SIG-M5 (cell line): ENCODE data around the gene GTF2F2.
A peak's percentile ranks its signal among the peaks of the same experiment; 100 is the strongest.
"Not testable (repeated sequence)": the region's sequence is repeated elsewhere in the genome, so short reads cannot be mapped to it uniquely, and the experiment has no call there.

Experiments used
- DNase-seq: peaks from one replicate; lab custom pipeline; 2025; lab: John Stamatoyannopoulos, UW

The GTF2F2 gene

GRCh38 chr13:45178349-45179162, 58.2 kb downstream of the GTF2F2 start:
- no peak for DNase-seq

GRCh38 chr13:45179428-45179827, 59.1 kb downstream of the GTF2F2 start:
- DNase-seq: no peak

GRCh38 chr13:45180303-45180702, 60.0 kb downstream of the GTF2F2 start:
- no peak for DNase-seq

GRCh38 chr13:45180713-45181601, 60.6 kb downstream of the GTF2F2 start:
- no peak for DNase-seq

GRCh38 chr13:45184693-45185092, 64.4 kb downstream of the GTF2F2 start:
- DNase-seq: no peak

- no peak for DNase-seq
Observed at GRCh38 chr13:45185286-45185685, 65.0 kb downstream of the GTF2F2 start.

GRCh38 chr13:45189077-45189476, 68.8 kb downstream of the GTF2F2 start:
- DNase-seq: not testable (repeated sequence)

- DNase-seq: not testable (repeated sequence)
Observed at GRCh38 chr13:45189511-45189910, 69.2 kb downstream of the GTF2F2 start.

GRCh38 chr13:45191874-45192273, 71.6 kb downstream of the GTF2F2 start:
- DNase-seq: no peak

- no peak for DNase-seq
Observed at GRCh38 chr13:45194081-45194939, 74.0 kb downstream of the GTF2F2 start.

- no peak for DNase-seq
Observed at GRCh38 chr13:45195421-45195820, 75.1 kb downstream of the GTF2F2 start.

- no peak for DNase-seq
Observed at GRCh38 chr13:45196096-45196495, 75.8 kb downstream of the GTF2F2 start.

GRCh38 chr13:45196622-45197021, 76.3 kb downstream of the GTF2F2 start:
- no peak for DNase-seq

GRCh38 chr13:45198041-45198440, 77.7 kb downstream of the GTF2F2 start:
- no peak for DNase-seq

- no peak for DNase-seq
Observed at GRCh38 chr13:45198924-45199323, 78.6 kb downstream of the GTF2F2 start.

GRCh38 chr13:45199711-45200110, 79.4 kb downstream of the GTF2F2 start:
- DNase-seq: no peak

GRCh38 chr13:45200701-45201232, 80.5 kb downstream of the GTF2F2 start, which contains the start of gene KCTD4:
KCTD4 (minus strand) TSS chr13:45201045; CDS start chr13:45194567, 6,478 bp downstream.
- no peak for DNase-seq

- no peak for DNase-seq
Observed at GRCh38 chr13:45205124-45205523, 84.8 kb downstream of the GTF2F2 start.

GRCh38 chr13:45206340-45206739, 86.0 kb downstream of the GTF2F2 start:
- no peak for DNase-seq

GRCh38 chr13:45207319-45207718, 87.0 kb downstream of the GTF2F2 start:
- DNase-seq: no peak

- no peak for DNase-seq
Observed at GRCh38 chr13:45208132-45208531, 87.8 kb downstream of the GTF2F2 start.

GRCh38 chr13:45209229-45209628, 88.9 kb downstream of the GTF2F2 start:
- DNase-seq: peak; percentile 21
